ENCODE results near the gene PCDHGA1.

Gene PCDHGA1

DNA sequence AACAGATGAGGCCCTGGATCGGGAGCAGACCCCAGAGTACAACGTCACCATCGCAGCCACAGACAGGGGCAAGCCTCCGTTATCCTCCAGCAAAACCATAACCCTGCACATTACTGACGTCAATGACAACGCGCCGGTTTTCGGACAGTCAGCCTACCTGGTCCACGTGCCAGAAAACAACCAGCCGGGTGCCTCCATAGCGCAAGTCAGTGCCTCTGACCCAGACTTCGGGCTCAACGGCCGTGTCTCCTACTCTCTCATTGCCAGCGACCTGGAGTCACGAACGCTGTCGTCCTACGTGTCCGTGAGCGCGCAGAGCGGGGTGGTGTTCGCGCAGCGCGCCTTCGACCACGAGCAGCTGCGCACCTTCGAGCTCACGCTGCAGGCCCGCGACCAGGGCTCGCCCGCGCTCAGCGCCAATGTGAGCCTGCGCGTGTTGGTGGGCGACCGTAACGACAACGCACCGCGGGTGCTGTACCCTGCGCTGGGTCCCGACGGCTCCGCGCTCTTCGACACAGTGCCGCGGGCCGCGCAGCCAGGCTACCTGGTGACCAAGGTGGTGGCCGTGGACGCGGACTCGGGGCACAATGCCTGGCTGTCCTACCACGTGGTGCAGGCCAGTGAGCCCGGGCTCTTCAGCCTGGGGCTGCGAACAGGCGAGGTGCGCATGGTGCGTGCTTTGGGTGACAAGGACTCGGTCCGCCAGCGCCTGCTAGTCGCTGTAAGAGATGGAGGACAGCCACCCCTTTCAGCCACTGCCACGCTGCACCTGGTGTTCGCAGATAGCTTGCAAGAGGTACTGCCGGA is 89.0 kb downstream of the PCDHGA1 start:
- peak overlapping the region; percentile 73 for H2BK12ac ChIP-seq (ENCODE audit: low read length)
- no peaks in the 10 kb centered on the region for H3K4me1 ChIP-seq (ENCODE audit: control insufficient read depth in 2 of 2, insufficient read depth in 1 of 2, low read depth in 1 of 2, low read length in 2 of 2)
- H3K27ac ChIP-seq (replicated peaks; ENCODE audit: low read length) = no peak overlapping the region
- H2BK15ac ChIP-seq (ENCODE audit: low read length) = no peak overlapping the region
- no peak for DNase-seq (ENCODE audit: low spot score)
- peaks cover 10% of the 10 kb centered on the region for H3K79me1 ChIP-seq (ENCODE audit: low read depth, low read length)
- H3K4me2 ChIP-seq (ENCODE audit: insufficient read depth, low read length, poor library complexity, severe bottlenecking) = no peak overlapping the region
- H4K8ac ChIP-seq (ENCODE audit: low read depth, low read length) = peak overlapping the region; percentile 92
- no peak overlapping the region for H3K9ac ChIP-seq (ENCODE audit: low read depth, low read length, poor library complexity)
- peak overlapping the region; percentile 71 for H3K14ac ChIP-seq (ENCODE audit: low read length)
- H2BK120ac ChIP-seq (ENCODE audit: low read depth, low read length) = no peak overlapping the region
- no peaks in the 10 kb centered on the region for H3K27me3 ChIP-seq (ENCODE audit: control insufficient read depth in 3 of 3, insufficient read depth in 3 of 3, low read depth in 1 of 3, low read length in 3 of 3)
- no peak overlapping the region for H2AFZ ChIP-seq (ENCODE audit: low read length)
- H2BK5ac ChIP-seq (ENCODE audit: low read length) = no peak overlapping the region
- H3K4ac ChIP-seq (ENCODE audit: low read length) = peak overlapping the region; percentile 37
- no peak overlapping the region for H4K91ac ChIP-seq (ENCODE audit: low read depth, low read length, poor library complexity)
- H3K4me3 ChIP-seq (ENCODE audit: low read length in 2 of 2) = peak overlapping the region in 1 of 2 donors; percentile 57
- H3K36me3 ChIP-seq (replicated peaks in 1 of 2; ENCODE audit: control insufficient read depth in 2 of 2, insufficient read depth in 2 of 2, low read length in 2 of 2) = peaks cover 43 to 67% of the 10 kb centered on the region in 2 donors
- H3K23ac ChIP-seq (ENCODE audit: low read depth, low read length, poor library complexity) = peak overlapping the region; percentile 85
- no CpG with 5 or more reads among the region's 74 CpGs for WGBS, 2 donors (ENCODE audit: extremely low coverage in 2 of 2, insufficient read length in 2 of 2, insufficient replicate concordance in 1 of 2)
- H3K9me3 ChIP-seq (replicated peaks in 1 of 2; ENCODE audit: control insufficient read depth in 2 of 2, insufficient read depth in 1 of 2, low read depth in 1 of 2, low read length in 2 of 2) = peaks cover 57 to 97% of the 10 kb centered on the region in 2 donors
- H2AK5ac ChIP-seq (ENCODE audit: low read depth, low read length) = peak overlapping the region; percentile 56
- peak overlapping the region; percentile 38 for H3K18ac ChIP-seq (ENCODE audit: low read length)

GRCh38 chr5:141420855-141421488 is 90.7 kb downstream of the PCDHGA1 start, which contains the start of gene PCDHGA11:
Gene PCDHGA11, plus strand, starts transcription at chr5:141421051. Its CDS starts 177 bp downstream, at chr5:141421228.
- Histone ChIP-seq H3K18ac (ENCODE audit: low read length) (no peak within 1 kb of the TSS), H3K9me3 (replicated peaks in 1 of 2; ENCODE audit: control insufficient read depth in 2 of 2, insufficient read depth in 1 of 2, low read depth in 1 of 2, low read length in 2 of 2) (peaks cover 50 to 99% of the 10 kb centered on the region in 2 donors), H3K4ac (ENCODE audit: low read length) (no peak within 1 kb of the TSS), H2AK5ac (ENCODE audit: low read depth, low read length) (no peak within 1 kb of the TSS), H3K4me3 (ENCODE audit: low read length in 2 of 2) (peak within 1 kb of the TSS in 1 of 2 donors; percentile 56), H2BK12ac (ENCODE audit: low read length) (no peak within 1 kb of the TSS), H3K14ac (ENCODE audit: low read length) (no peak within 1 kb of the TSS), H3K27me3 (ENCODE audit: control insufficient read depth in 3 of 3, insufficient read depth in 3 of 3, low read depth in 1 of 3, low read length in 3 of 3) (no peaks in the 10 kb centered on the region), H3K4me1 (ENCODE audit: control insufficient read depth in 2 of 2, insufficient read depth in 1 of 2, low read depth in 1 of 2, low read length in 2 of 2) (no peaks in the 10 kb centered on the region), H3K4me2 (ENCODE audit: insufficient read depth, low read length, poor library complexity, severe bottlenecking) (no peak within 1 kb of the TSS), H3K23ac (ENCODE audit: low read depth, low read length, poor library complexity) (no peak within 1 kb of the TSS), H2AFZ (ENCODE audit: low read length) (no peak within 1 kb of the TSS), H3K9ac (ENCODE audit: low read depth, low read length, poor library complexity) (no peak within 1 kb of the TSS), H2BK5ac (ENCODE audit: low read length) (no peak within 1 kb of the TSS), H4K91ac (ENCODE audit: low read depth, low read length, poor library complexity) (no peak within 1 kb of the TSS), H2BK120ac (ENCODE audit: low read depth, low read length) (no peak within 1 kb of the TSS), H2BK15ac (ENCODE audit: low read length) (no peak within 1 kb of the TSS), H3K79me1 (ENCODE audit: low read depth, low read length) (peaks cover 10% of the 10 kb centered on the region), H3K36me3 (replicated peaks in 1 of 2; ENCODE audit: control insufficient read depth in 2 of 2, insufficient read depth in 2 of 2, low read length in 2 of 2) (peaks cover 38 to 75% of the 10 kb centered on the region in 2 donors), H3K27ac (replicated peaks; ENCODE audit: low read length) (no peak within 1 kb of the TSS), H4K8ac (ENCODE audit: low read depth, low read length) (no peak within 1 kb of the TSS)
- DNase-seq (ENCODE audit: low spot score) = no peak
- WGBS, 2 donors (ENCODE audit: extremely low coverage in 2 of 2, insufficient read length in 2 of 2, insufficient replicate concordance in 1 of 2) = no CpG with 5 or more reads among the region's 42 CpGs

- Histone ChIP-seq H2AFZ (ENCODE audit: low read length) (no peak overlapping the region), H2AK5ac (ENCODE audit: low read depth, low read length) (no peak overlapping the region), H3K36me3 (replicated peaks in 1 of 2; ENCODE audit: control insufficient read depth in 2 of 2, insufficient read depth in 2 of 2, low read length in 2 of 2) (peaks cover 41 to 76% of the 10 kb centered on the region in 2 donors), H2BK5ac (ENCODE audit: low read length) (no peak overlapping the region), H4K8ac (ENCODE audit: low read depth, low read length) (no peak overlapping the region), H2BK12ac (ENCODE audit: low read length) (no peak overlapping the region), H3K4me3 (ENCODE audit: low read length in 2 of 2) (no peak overlapping the region), H3K4me1 (ENCODE audit: control insufficient read depth in 2 of 2, insufficient read depth in 1 of 2, low read depth in 1 of 2, low read length in 2 of 2) (no peaks in the 10 kb centered on the region), H3K27ac (replicated peaks; ENCODE audit: low read length) (no peak overlapping the region), H3K9me3 (replicated peaks in 1 of 2; ENCODE audit: control insufficient read depth in 2 of 2, insufficient read depth in 1 of 2, low read depth in 1 of 2, low read length in 2 of 2) (peaks cover 55 to 99% of the 10 kb centered on the region in 2 donors), H3K4ac (ENCODE audit: low read length) (no peak overlapping the region), H2BK15ac (ENCODE audit: low read length) (no peak overlapping the region), H3K9ac (ENCODE audit: low read depth, low read length, poor library complexity) (no peak overlapping the region), H3K23ac (ENCODE audit: low read depth, low read length, poor library complexity) (no peak overlapping the region), H3K79me1 (ENCODE audit: low read depth, low read length) (peaks cover 10% of the 10 kb centered on the region), H3K27me3 (ENCODE audit: control insufficient read depth in 3 of 3, insufficient read depth in 3 of 3, low read depth in 1 of 3, low read length in 3 of 3) (no peaks in the 10 kb centered on the region), H2BK120ac (ENCODE audit: low read depth, low read length) (no peak overlapping the region), H3K14ac (ENCODE audit: low read length) (no peak overlapping the region), H3K4me2 (ENCODE audit: insufficient read depth, low read length, poor library complexity, severe bottlenecking) (no peak overlapping the region), H4K91ac (ENCODE audit: low read depth, low read length, poor library complexity) (no peak overlapping the region), H3K18ac (ENCODE audit: low read length) (no peak overlapping the region)
- DNase-seq (ENCODE audit: low spot score) = no peak
- no CpG with 5 or more reads among the region's 13 CpGs for WGBS, 2 donors (ENCODE audit: extremely low coverage in 2 of 2, insufficient read length in 2 of 2, insufficient replicate concordance in 1 of 2)
Observed at GRCh38 chr5:141421489-141421855, 91.2 kb downstream of the PCDHGA1 start.

- Histone ChIP-seq H3K79me1 (ENCODE audit: low read depth, low read length) (peaks cover 12% of the 10 kb centered on the region), H2BK15ac (ENCODE audit: low read length) (no peak overlapping the region), H3K14ac (ENCODE audit: low read length) (no peak overlapping the region), H2BK12ac (ENCODE audit: low read length) (no peak overlapping the region), H3K18ac (ENCODE audit: low read length) (no peak overlapping the region), H3K36me3 (replicated peaks in 1 of 2; ENCODE audit: control insufficient read depth in 2 of 2, insufficient read depth in 2 of 2, low read length in 2 of 2) (peaks cover 50 to 81% of the 10 kb centered on the region in 2 donors), H4K8ac (ENCODE audit: low read depth, low read length) (no peak overlapping the region), H3K4me1 (ENCODE audit: control insufficient read depth in 2 of 2, insufficient read depth in 1 of 2, low read depth in 1 of 2, low read length in 2 of 2) (no peaks in the 10 kb centered on the region), H2AFZ (ENCODE audit: low read length) (no peak overlapping the region), H3K27ac (replicated peaks; ENCODE audit: low read length) (no peak overlapping the region), H2BK5ac (ENCODE audit: low read length) (no peak overlapping the region), H3K9me3 (replicated peaks in 1 of 2; ENCODE audit: control insufficient read depth in 2 of 2, insufficient read depth in 1 of 2, low read depth in 1 of 2, low read length in 2 of 2) (peaks cover 69 to 100% of the 10 kb centered on the region in 2 donors), H3K9ac (ENCODE audit: low read depth, low read length, poor library complexity) (no peak overlapping the region), H3K4me3 (ENCODE audit: low read length in 2 of 2) (no peak overlapping the region), H2BK120ac (ENCODE audit: low read depth, low read length) (peak overlapping the region; percentile 16), H3K27me3 (ENCODE audit: control insufficient read depth in 3 of 3, insufficient read depth in 3 of 3, low read depth in 1 of 3, low read length in 3 of 3) (no peaks in the 10 kb centered on the region), H3K23ac (ENCODE audit: low read depth, low read length, poor library complexity) (peak overlapping the region; percentile 25), H3K4ac (ENCODE audit: low read length) (no peak overlapping the region), H2AK5ac (ENCODE audit: low read depth, low read length) (no peak overlapping the region), H3K4me2 (ENCODE audit: insufficient read depth, low read length, poor library complexity, severe bottlenecking) (no peak overlapping the region), H4K91ac (ENCODE audit: low read depth, low read length, poor library complexity) (no peak overlapping the region)
- no CpG with 5 or more reads among the region's 42 CpGs for WGBS, 2 donors (ENCODE audit: extremely low coverage in 2 of 2, insufficient read length in 2 of 2, insufficient replicate concordance in 1 of 2)
- no peak for DNase-seq (ENCODE audit: low spot score)
Observed at GRCh38 chr5:141422742-141423291, 92.5 kb downstream of the PCDHGA1 start.

Measured in neuronal stem cell (in vitro differentiated cells).